H1 (cell line): ENCODE results near the gene SLC2A13. TPM values are rescaled to one million over a fixed set of nuclear protein-coding genes. Genes with fewer than 3 reads are reported as not detected.

Experiments
- GABPA ChIP-seq: IDR thresholded peaks from 2 replicates; pipeline ENCODE4 v1.6.1; 2011; ENCODE audit warnings: mild to moderate bottlenecking, low read length, moderate library complexity, borderline replicate concordance; ENCODE audit not compliant: insufficient read depth
- MAFK ChIP-seq: IDR thresholded peaks from 2 replicates; pipeline ENCODE4 v1.6.1; 2012; ENCODE audit warnings: low read depth, mild to moderate bottlenecking, improper control_type of control experiment, low read length
- RXRA ChIP-seq: IDR thresholded peaks from 2 replicates; pipeline ENCODE4 v1.6.1; 2011; ENCODE audit warnings: low read depth, mild to moderate bottlenecking, low read length, moderate library complexity; ENCODE audit not compliant: insufficient read depth
- polyA plus RNA-seq, 7 experiments: library from polyadenylated mRNA; depleted of rRNA in 3 of 7; stranded (reverse) in 5 of 7; unstranded in 2 of 7; fragments of >200 nt in 5 of 7; fragments of 200-250 nt in 2 of 7; gene quantifications; 1 replicate in 5 of 7; 2 replicates in 1 of 7; 4 replicates in 1 of 7; pipeline versions ENCODE4 v1.2.1 to v1.2.3, GENCODE V29; 2011 to 2013; ENCODE audit warnings: missing spikeins in 2 of 7, mixed read lengths in 2 of 7
- total RNA-seq: library from RNA; stranded (reverse); fragmentation: NEBNext Ultra II Directional; extraction: Animal tissue kit (Norgen Biotek cat#: 25700); gene quantifications from 2 replicates; pipeline ENCODE4 v1.2.1, GENCODE V29; 2021
- TF ChIP-seq, protein P1 (sequence below): IDR thresholded peaks from 2 replicates; pipeline ENCODE4 v1.6.1; 2011; ENCODE audit warnings: low read length, improper control_type of control experiment
- TF ChIP-seq, protein P2 (sequence below): IDR thresholded peaks from 2 replicates; pipeline ENCODE4 v1.6.1; 2012; ENCODE audit warnings: low read length, inconsistent platforms

SLC2A13 gene
- total and polyA plus RNA-seq, 2 of the 8 experiments (the other 6 are each of a cell fraction or from before 2014, with no cell fraction given), result 2.8 to 9.6 TPM

DNA sequence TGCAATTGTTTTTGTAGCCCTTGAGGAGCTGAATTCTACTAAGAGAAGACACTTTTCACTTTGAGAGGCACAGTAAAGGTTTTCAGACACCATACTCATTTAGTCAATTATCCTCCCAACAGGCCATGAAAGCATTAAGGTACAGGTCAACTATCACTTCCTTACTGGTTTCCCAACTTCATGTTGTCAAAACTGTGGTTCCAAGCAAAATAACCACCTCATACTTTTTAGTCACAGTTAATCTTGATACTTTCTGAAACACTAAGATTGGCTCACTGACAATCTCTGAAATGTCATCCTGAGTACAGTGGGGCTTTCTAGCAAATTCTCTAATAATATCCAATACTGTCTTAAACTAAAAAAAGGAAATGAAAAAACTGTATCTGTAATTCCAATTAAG is 71.7 kb downstream of the SLC2A13 start (continued):
- TF ChIP-seq, protein P1, sequence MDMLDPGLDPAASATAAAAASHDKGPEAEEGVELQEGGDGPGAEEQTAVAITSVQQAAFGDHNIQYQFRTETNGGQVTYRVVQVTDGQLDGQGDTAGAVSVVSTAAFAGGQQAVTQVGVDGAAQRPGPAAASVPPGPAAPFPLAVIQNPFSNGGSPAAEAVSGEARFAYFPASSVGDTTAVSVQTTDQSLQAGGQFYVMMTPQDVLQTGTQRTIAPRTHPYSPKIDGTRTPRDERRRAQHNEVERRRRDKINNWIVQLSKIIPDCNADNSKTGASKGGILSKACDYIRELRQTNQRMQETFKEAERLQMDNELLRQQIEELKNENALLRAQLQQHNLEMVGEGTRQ, result no peak
- TF ChIP-seq RXRA (no peak), MAFK (no peak), GABPA (no peak)
- TF ChIP-seq, protein P2, sequence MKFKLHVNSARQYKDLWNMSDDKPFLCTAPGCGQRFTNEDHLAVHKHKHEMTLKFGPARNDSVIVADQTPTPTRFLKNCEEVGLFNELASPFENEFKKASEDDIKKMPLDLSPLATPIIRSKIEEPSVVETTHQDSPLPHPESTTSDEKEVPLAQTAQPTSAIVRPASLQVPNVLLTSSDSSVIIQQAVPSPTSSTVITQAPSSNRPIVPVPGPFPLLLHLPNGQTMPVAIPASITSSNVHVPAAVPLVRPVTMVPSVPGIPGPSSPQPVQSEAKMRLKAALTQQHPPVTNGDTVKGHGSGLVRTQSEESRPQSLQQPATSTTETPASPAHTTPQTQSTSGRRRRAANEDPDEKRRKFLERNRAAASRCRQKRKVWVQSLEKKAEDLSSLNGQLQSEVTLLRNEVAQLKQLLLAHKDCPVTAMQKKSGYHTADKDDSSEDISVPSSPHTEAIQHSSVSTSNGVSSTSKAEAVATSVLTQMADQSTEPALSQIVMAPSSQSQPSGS, result no peak
